Measurements from ENCODE around the gene ATP10A. TPM values are rescaled to one million over a fixed set of nuclear protein-coding genes. Genes with fewer than 3 reads are reported as not detected.
A peak's percentile ranks its signal among the peaks of the same experiment; 100 is the strongest.

The ATP10A gene
- total RNA-seq, 1 experiment from 2014 or later: 3.9 TPM

GRCh38 chr15:25671132-25671531 lies 192.0 kb downstream of the ATP10A start:
- Histone ChIP-seq H3K27ac (ENCODE audit: insufficient read length, low read depth, low read length) (no peak overlapping the region), H3K79me2 (ENCODE audit: insufficient read depth, low read length) (no peaks in the 10 kb centered on the region), H4K91ac (ENCODE audit: insufficient read length, low read depth, low read length) (no peak overlapping the region), H4K20me1 (ENCODE audit: control insufficient read depth, insufficient read depth, insufficient read length) (no peaks in the 10 kb centered on the region), H3K27me3 (ENCODE audit: insufficient read depth, low read length) (no peaks in the 10 kb centered on the region), H3K18ac (ENCODE audit: insufficient read length, low read depth, low read length) (no peak overlapping the region), H2BK20ac (ENCODE audit: low read depth, low read length, poor library complexity, severe bottlenecking) (no peak overlapping the region), H3K9me3 (ENCODE audit: control insufficient read depth, low read depth, low read length) (no peaks in the 10 kb centered on the region), H2BK120ac (ENCODE audit: low read depth, low read length, poor library complexity, severe bottlenecking) (no peak overlapping the region), H3T11ph (ENCODE audit: low read length) (no peak overlapping the region), H3K23me2 (ENCODE audit: insufficient read length, low read depth, low read length, poor library complexity, severe bottlenecking) (no peaks in the 10 kb centered on the region), H2AK5ac (ENCODE audit: insufficient read length, low read length) (no peak overlapping the region), H2BK12ac (ENCODE audit: insufficient read length, low read depth, low read length) (no peak overlapping the region), H4K8ac (replicated peaks; ENCODE audit: insufficient read length, low read depth, low read length) (no peak overlapping the region), H3K79me1 (ENCODE audit: insufficient read depth, low read depth, low read length, poor library complexity, severe bottlenecking) (no peaks in the 10 kb centered on the region), H3K14ac (ENCODE audit: insufficient read depth, low read length) (no peak overlapping the region), H3K56ac (ENCODE audit: insufficient read length, low read depth, low read length) (no peak overlapping the region), H2BK5ac (ENCODE audit: insufficient read length, low read length) (no peak overlapping the region), H2AFZ (ENCODE audit: low read length) (no peak overlapping the region), H2BK15ac (ENCODE audit: low read depth, low read length) (no peak overlapping the region), H3K9ac (ENCODE audit: extremely low read depth, insufficient read length, low read length) (no peak overlapping the region), H3K4me1 (ENCODE audit: insufficient read depth, low read length) (peaks cover 21% of the 10 kb centered on the region), H3K4me2 (ENCODE audit: insufficient read depth, insufficient read length, low read length) (no peak overlapping the region), H4K5ac (ENCODE audit: insufficient read length, low read depth, low read length) (no peak overlapping the region), H3K23ac (ENCODE audit: insufficient read length, low read depth, low read length) (no peak overlapping the region), H3K4ac (ENCODE audit: low read depth, low read length) (no peak overlapping the region)
- Mint-ChIP-seq H3K4me1 (peaks cover 52 to 55% of the 10 kb centered on the region in 2 experiments), H3K27ac (peak overlapping the region in 2 of 3 experiments; percentile 59 to 63; a peak in 4 of 7 replicates), H3K27me3 (ENCODE audit: low read depth) (peaks cover 23% of the 10 kb centered on the region), H3K4me3 (peak overlapping the region in 1 of 2 experiments; percentile 70; a peak in 1 of 5 replicates), H3K36me3 (ENCODE audit: insufficient read depth in 1 of 3, low read depth in 3 of 3) (peaks cover 0 to 2% (median 0%) of the 10 kb centered on the region in 3 experiments; a peak in 1 of 7 replicates), H3K9me3 (no peaks in the 10 kb centered on the region; a peak in 2 of 5 replicates)
- no peak for TF ChIP-seq CTCF (conservative IDR thresholded peaks at IDR 0.05)
- DNase-seq: no peak
- WGBS (ENCODE audit: extremely low coverage, insufficient read length, low lambda C conversion rate): no CpG with 5 or more reads among the region's 6 CpGs
